Caco-2 (cell line): ENCODE measurements around the gene NATD1. TPM values are rescaled to one million over a fixed set of nuclear protein-coding genes. Genes with fewer than 3 reads are reported as not detected.

Experiments
- BruUV-seq: library from RNA; stranded (reverse); fragments of 400-500 nt; replicated peaks from 2 replicates; lab custom pipeline; 2021; lab: Mats Ljungman, UMichigan
- CTCF ChIA-PET: fragments of 300-600 bp; sonication (Branson Sonifier 250); formaldehyde crosslinking; loops from one replicate; lab custom pipeline; 2022; ENCODE audit warnings: antibody characterized with exemption; lab: Charles Lee
- POLR2A ChIA-PET: fragments of 300-600 bp; sonication (Branson Sonifier 250); formaldehyde crosslinking; loops from one replicate; lab custom pipeline; 2022; ENCODE audit warnings: antibody characterized with exemption; lab: Charles Lee
- DNase-seq, 2 experiments: peaks; one replicate each; pipeline versions ENCODE4 v3.0.0 to v3.0.0-alpha.2; 2020 to 2022
- H3K27me3 ChIP-seq: replicated peaks from 2 replicates; pipeline ENCODE4 v1.6.0; 2011; ENCODE audit warnings: low read length; ENCODE audit not compliant: control insufficient read depth, insufficient read depth
- H3K36me3 ChIP-seq: 2 replicates; pipeline ENCODE4 v1.5.1; 2011; ENCODE audit warnings: low read length; ENCODE audit not compliant: control insufficient read depth, insufficient read depth
- H3K4me1 ChIP-seq: fragments of 250-450 bp; sonication (Bioruptor Pico); 2 replicates; pipeline ENCODE4 v1.5.1; 2020; ENCODE audit warnings: mild to moderate bottlenecking
- H3K4me3 ChIP-seq: 2 replicates; pipeline ENCODE4 v1.5.1; 2011; ENCODE audit warnings: low read depth, mild to moderate bottlenecking, control low read depth, low read length
- H3K9me3 ChIP-seq: fragments of 250-450 bp; sonication (Bioruptor Pico); 2 replicates; pipeline ENCODE4 v1.5.1; 2020; ENCODE audit warnings: mild to moderate bottlenecking, moderate library complexity
- H3K27ac Mint-ChIP-seq: one replicate; pipeline ENCODE4 v1.8.0; 2022; ENCODE audit warnings: mixed read lengths; ENCODE audit not compliant: unreplicated experiment
- H3K27me3 Mint-ChIP-seq: one replicate; pipeline ENCODE4 v1.8.0; 2022; ENCODE audit warnings: mixed read lengths; ENCODE audit not compliant: insufficient read depth, unreplicated experiment
- H3K36me3 Mint-ChIP-seq: one replicate; pipeline ENCODE4 v1.8.0; 2022; ENCODE audit warnings: mild to moderate bottlenecking, mixed read lengths; ENCODE audit not compliant: insufficient read depth, unreplicated experiment
- H3K4me1 Mint-ChIP-seq: one replicate; pipeline ENCODE4 v1.8.0; 2022; ENCODE audit warnings: low read depth, mixed read lengths; ENCODE audit not compliant: unreplicated experiment
- H3K4me3 Mint-ChIP-seq: one replicate; pipeline ENCODE4 v1.8.0; 2022; ENCODE audit warnings: mild to moderate bottlenecking, moderate library complexity, mixed read lengths; ENCODE audit not compliant: unreplicated experiment
- H3K9me3 Mint-ChIP-seq: one replicate; pipeline ENCODE4 v1.8.0; 2022; ENCODE audit warnings: mixed read lengths; ENCODE audit not compliant: unreplicated experiment
- CTCF ChIP-seq, 2 experiments: fragments of 200-600 bp in 1 of 2; IDR thresholded peaks; 1 replicate in 1 of 2; 2 replicates in 1 of 2; pipeline versions ENCODE4 v1.5.1 to v1.8.0; 2011 to 2022; ENCODE audit warnings: antibody characterized with exemption in 1 of 2, control low read depth in 1 of 2, inconsistent platforms in 1 of 2, low read depth in 1 of 2, low read length in 1 of 2, mild to moderate bottlenecking in 1 of 2, moderate library complexity in 1 of 2; ENCODE audit not compliant: insufficient read depth in 1 of 2, severe bottlenecking in 1 of 2, unreplicated experiment in 1 of 2
- intact Hi-C: fragments of 100-400 bp; cut with micrococcal nuclease; formaldehyde crosslinking; loops from one replicate; pipeline ENCODE4 v1.10.0; 2022; ENCODE audit not compliant: unreplicated experiment
- total RNA-seq: library from RNA; stranded (reverse); gene quantifications from 2 replicates; pipeline ENCODE4 v1.2.3, GENCODE V29; 2022

NATD1 gene
- total RNA-seq, 1 experiment from 2014 or later: 18.4 TPM

- POLR2A ChIA-PET: no interaction called here
- no peaks in the 10 kb centered on the region for H3K9me3 Mint-ChIP-seq
Measured at GRCh38 chr17:21272881-21273792, 19.9 kb upstream of the NATD1 start.

GRCh38 chr17:21272250-21272649 lies 19.0 kb upstream of the NATD1 start:
- Histone ChIP-seq H3K27me3 (no peaks in the 10 kb centered on the region), H3K36me3 (no peaks in the 10 kb centered on the region), H3K9me3 (no peaks in the 10 kb centered on the region), H3K4me1 (peaks cover 4% of the 10 kb centered on the region), H3K4me3 (no peak overlapping the region)
- no peaks in the 10 kb centered on the region for H3K9me3 Mint-ChIP-seq
- TF ChIP-seq CTCF (IDR thresholded peaks at IDR 0.05; ENCODE audit: insufficient read depth in 1 of 2, low read depth in 1 of 2, low read length in 1 of 2, severe bottlenecking in 1 of 2, unreplicated experiment in 1 of 2): no peak
- DNase-seq: no peak
- ChIA-PET POLR2A (no interaction called here), CTCF (no interaction called here)
- no peaks in the 10 kb centered on the region for H3K4me1 Mint-ChIP-seq
- H3K4me3 Mint-ChIP-seq: no peak overlapping the region
- H3K36me3 Mint-ChIP-seq: peaks cover 6% of the 10 kb centered on the region
- H3K27ac Mint-ChIP-seq: no peak overlapping the region
- BruUV-seq: no TSS peak
- H3K27me3 Mint-ChIP-seq: no peaks in the 10 kb centered on the region
- intact Hi-C loops: no loop called here

More at GRCh38 chr17:21272881-21273792, 19.9 kb upstream of the NATD1 start:
- Histone ChIP-seq H3K4me3 (no peak overlapping the region), H3K9me3 (no peaks in the 10 kb centered on the region), H3K36me3 (no peaks in the 10 kb centered on the region), H3K4me1 (peaks cover 4% of the 10 kb centered on the region), H3K27me3 (no peaks in the 10 kb centered on the region)
- no peak for DNase-seq
- peaks cover 6% of the 10 kb centered on the region for H3K36me3 Mint-ChIP-seq
- TF ChIP-seq CTCF (IDR thresholded peaks at IDR 0.05; ENCODE audit: insufficient read depth in 1 of 2, low read depth in 1 of 2, low read length in 1 of 2, severe bottlenecking in 1 of 2, unreplicated experiment in 1 of 2): no peak
- no peak overlapping the region for H3K27ac Mint-ChIP-seq
- H3K4me1 Mint-ChIP-seq: no peaks in the 10 kb centered on the region
- H3K27me3 Mint-ChIP-seq: no peaks in the 10 kb centered on the region
- CTCF ChIA-PET: no interaction called here
- no peak overlapping the region for H3K4me3 Mint-ChIP-seq
- intact Hi-C loops: no loop called here
- no TSS peak for BruUV-seq

DNA sequence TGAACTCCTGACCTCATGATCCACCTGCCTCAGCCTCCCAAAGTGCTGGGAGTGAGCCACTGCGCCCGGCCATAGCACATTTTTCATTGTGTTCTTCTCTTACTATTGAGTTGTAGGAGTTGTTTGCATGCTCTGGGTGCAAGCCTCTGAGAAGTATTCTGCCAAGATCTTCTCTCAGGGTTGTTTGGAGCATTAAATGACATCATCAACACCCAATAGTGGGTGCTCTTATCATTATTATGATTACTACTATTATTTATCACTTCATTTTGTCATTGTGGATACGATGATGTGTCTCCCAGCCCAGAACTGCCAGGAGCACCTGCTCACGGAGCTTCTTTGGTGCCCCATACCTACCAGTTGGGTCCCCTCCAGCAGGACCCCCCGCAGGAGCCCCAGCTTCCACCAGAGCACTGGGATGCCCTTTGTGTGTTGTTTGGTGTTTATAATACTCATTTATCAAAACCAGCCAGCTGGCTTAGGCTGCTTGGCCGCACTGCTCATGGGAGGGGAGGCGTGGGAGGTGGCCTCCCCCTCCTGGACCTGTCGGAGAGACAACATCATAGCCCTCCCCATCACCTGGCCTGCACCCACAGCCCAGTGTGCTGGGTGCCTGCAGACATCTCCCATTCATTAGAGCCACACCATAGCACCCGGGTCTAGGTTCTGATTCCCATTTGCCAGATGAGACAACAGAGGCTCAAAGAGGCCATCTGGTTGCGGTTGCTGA lies 18.4 kb upstream of the NATD1 start:
- Mint-ChIP-seq H3K4me3 (no peak overlapping the region), H3K9me3 (no peaks in the 10 kb centered on the region), H3K27ac (no peak overlapping the region), H3K36me3 (peaks cover 6% of the 10 kb centered on the region), H3K4me1 (no peaks in the 10 kb centered on the region), H3K27me3 (no peaks in the 10 kb centered on the region)
- no peak for TF ChIP-seq CTCF (IDR thresholded peaks at IDR 0.05; ENCODE audit: insufficient read depth in 1 of 2, low read depth in 1 of 2, low read length in 1 of 2, severe bottlenecking in 1 of 2, unreplicated experiment in 1 of 2)
- CTCF ChIA-PET: no interaction called here
- Histone ChIP-seq H3K27me3 (no peaks in the 10 kb centered on the region), H3K4me3 (no peak overlapping the region), H3K4me1 (peaks cover 4% of the 10 kb centered on the region), H3K9me3 (no peaks in the 10 kb centered on the region), H3K36me3 (no peaks in the 10 kb centered on the region)
- intact Hi-C loops: no loop called here
- BruUV-seq: no TSS peak
- DNase-seq: no peak
- POLR2A ChIA-PET: no interaction called here
